ENCODE data around the gene FBL.
"Not testable (repeated sequence)": the region's sequence is repeated elsewhere in the genome, so short reads cannot be mapped to it uniquely, and the experiment has no call there.

FBL gene

GRCh38 chr19:39845933-39846677, at the start of gene FBL:
TSS of gene FBL (minus strand) at chr19:39846379. CDS start at chr19:39846300, 79 bp downstream.
- no peak for FAIRE-seq

GRCh38 chr19:39895096-39895495, 48.9 kb upstream of the FBL start:
- FAIRE-seq; DNase-seq (ENCODE audit: low spot score): not testable (repeated sequence)

More at GRCh38 chr19:39845933-39846677, at the start of gene FBL:
- peak; percentile 68 for DNase-seq (ENCODE audit: low spot score)

DNA sequence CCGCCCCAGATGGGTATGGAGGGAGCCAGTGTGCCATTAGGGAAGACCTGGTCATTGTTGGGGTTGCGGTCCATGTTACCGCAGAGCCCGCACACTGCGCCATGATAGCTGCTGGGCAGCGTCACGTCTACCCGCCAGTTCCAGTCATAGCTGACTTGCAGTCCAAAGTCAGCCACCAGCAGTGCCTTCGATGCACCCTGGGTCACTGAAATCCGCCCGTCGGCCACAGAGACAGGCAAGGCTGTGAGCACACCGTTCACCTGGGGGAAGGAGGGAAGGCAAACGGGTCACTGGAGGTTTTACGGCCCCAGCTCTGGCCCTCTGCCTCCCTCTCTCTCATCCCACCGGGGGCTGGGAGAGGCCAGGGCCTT, 48.0 kb upstream of the FBL start:
- FAIRE-seq; DNase-seq (ENCODE audit: low spot score): not testable (repeated sequence)

GRCh38 chr19:39893366-39894235, 47.4 kb upstream of the FBL start:
- DNase-seq (ENCODE audit: low spot score); FAIRE-seq: not testable (repeated sequence)

DNA sequence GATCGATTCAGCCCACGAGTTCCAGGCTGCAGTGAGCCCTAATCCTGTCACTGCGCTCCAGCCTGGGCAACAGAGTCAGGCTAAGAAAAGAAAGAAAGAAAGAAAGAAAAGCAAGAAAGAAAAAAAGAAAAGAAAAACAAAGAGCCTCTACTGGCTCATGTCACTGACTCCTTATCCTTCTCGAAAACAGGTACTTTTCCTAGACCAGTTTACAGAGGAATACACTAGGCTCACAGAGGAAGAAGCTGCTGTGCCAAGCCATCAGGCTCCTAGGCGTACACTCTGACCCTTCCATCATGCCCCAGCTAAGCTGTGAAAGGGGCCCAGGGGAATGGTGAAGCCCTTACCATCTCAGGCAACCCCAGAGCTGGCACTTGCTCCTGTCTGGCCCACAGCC, 46.3 kb upstream of the FBL start:
- DNase-seq (ENCODE audit: low spot score); FAIRE-seq: not testable (repeated sequence)

DNA sequence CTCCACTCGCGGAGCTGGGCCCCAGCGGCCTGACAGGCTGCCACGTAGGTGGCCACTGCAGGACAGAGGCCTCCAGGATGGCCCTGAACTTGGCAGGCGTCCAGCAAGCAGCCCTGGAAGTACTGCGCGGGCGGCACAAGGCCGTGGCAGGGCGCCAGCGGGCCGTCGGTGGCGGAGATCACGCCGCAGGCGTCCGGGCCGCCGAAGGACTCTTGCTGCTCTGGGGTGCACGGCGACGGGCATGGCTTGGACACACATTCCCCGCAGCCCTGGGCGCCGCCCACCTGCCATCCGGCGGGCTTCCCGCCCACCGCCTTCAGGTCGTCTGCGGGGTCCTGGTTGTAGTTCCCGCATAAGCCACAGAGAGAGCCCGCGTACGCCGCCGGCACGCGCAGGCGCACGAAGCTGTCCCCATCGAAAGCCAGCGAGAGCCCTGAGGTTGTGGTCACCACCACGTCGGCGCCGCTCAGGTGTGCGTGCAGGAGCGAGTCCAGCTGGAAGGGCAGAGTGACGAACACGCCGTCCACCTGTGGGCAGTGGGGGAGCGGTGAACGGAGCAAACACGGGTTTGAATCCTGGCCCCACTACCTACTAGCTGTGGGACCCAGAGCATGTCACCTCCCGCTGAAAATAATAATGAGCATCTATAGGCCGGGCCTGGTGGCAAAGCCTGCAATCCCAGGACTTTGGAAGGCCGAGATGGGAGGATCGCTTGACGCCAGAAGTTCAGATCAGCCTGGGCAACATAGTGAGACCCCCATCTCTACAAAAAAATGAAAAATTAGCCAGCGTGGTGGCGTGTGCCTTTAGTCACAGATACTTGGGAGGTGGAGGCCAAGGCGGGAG, 45.7 kb upstream of the FBL start:
- not testable (repeated sequence) for FAIRE-seq; DNase-seq (ENCODE audit: low spot score)

DNA sequence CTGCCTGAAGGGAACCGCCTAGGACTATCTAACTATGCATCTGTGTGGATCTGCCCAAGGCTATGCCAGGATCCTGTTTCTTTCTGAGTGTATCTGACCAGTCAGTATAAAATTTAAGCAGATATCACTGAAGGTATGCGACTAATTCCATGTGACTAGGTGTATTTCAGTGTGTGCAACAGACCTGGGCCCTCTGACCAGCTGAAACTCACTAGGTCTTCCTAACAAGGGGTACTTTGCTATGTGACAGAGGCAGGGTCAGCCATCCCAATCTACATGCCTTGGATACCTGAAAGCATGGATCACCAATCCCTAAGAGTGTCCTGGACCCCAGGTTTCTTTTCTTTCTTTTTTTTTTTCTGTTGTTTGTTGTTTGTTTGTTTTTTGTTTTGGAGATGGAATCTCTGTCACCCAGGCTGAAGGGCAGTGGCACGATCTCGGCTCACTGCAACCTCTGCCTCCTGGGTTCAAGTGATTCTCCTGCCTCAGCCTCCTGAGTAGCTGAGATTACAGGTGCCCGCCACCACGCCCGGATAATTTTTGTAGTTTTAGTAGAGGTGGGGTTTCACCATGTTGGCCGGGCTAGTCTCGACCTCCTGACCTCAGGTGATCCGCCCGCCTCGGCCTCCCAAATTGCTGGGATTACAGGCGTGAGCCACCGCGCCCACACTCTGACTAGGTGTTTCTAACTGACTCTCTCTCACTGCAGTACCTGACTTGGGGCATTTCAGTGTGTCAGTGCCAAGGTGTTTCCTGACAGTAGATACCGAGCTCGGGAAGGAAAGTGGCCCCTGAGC, 44.8 kb upstream of the FBL start:
- DNase-seq (ENCODE audit: low spot score): no peak
- no peak for FAIRE-seq

GRCh38 chr19:39889872-39890754, 43.9 kb upstream of the FBL start:
- not testable (repeated sequence) for DNase-seq (ENCODE audit: low spot score); FAIRE-seq

- not testable (repeated sequence) for DNase-seq (ENCODE audit: low spot score); FAIRE-seq
Observed at GRCh38 chr19:39887456-39887951, 41.3 kb upstream of the FBL start.

DNA sequence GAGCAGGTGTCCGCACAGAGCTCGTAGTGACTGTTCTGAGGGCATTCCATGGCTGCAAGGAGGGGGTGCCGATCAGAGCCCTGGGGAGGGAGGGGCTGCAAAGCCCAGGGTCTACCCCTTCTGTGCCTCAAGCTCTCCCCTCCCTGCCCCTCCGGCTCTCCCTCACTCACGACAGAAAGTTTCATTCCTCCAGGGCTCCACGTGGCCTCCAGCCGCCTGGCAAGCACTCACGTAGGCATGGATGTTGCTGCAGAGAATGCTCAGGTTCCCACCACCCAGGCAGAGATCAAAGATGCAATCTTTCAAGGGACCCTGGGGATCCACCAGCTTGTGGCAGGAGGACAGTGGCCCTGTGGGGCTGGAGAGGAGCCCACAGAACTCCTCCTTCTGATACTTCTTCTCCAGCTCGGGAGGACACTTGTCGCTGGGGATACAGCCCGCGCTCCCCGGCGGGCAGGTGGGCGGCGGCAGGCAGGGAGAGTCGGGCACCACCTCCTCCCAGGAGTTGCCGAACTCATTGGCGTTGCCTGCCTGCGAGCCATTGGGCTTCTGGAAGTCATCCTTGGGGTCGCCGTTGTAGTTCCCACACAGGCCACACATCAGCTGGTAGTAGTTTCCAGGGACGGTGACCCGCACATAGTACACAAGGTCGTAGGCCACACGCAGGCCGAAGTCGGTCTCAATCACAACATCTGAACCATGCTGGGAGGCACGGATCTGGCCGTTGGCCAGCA, 39.8 kb upstream of the FBL start:
- FAIRE-seq; DNase-seq (ENCODE audit: low spot score): not testable (repeated sequence)

DNA sequence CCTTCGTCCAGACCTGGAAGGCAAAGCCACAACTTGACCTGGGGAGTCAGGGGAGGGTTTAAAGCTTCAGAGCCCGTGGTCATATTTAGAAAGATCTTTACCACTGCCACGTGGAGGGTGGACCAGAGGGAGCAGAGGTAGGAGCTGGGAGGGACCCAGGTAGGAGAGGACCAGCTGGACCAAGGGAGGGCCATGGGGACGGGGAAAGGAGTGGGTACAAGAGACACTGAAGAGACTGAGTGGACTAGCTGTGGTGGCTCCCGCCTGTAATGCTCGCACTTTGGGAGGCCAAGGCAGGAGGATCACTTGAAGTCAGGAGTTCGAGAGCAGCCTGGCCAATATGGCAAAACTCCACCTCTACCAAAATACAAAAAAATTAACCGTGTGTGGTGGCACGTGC, 38.5 kb upstream of the FBL start:
- FAIRE-seq; DNase-seq (ENCODE audit: low spot score): not testable (repeated sequence)

DNA sequence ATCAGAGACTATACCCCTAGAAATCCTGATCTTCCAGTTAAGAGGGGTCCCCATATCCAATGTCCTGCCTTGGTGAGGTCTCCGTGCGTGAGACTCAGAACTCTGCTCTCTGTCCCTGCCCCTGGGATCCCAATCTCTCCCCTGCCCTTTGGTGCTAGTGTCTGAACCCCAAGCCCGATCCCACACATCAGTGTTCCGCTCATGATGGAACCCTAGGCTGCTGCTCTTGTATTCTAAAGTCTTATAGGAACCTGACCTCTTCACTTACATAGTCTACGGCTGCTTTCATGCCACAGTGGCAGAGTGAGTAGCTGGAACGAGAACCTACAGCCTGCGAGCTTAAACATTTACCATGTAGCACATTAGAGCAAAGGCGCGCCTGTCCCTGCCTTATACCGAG, 36.5 kb upstream of the FBL start:
- DNase-seq (ENCODE audit: low spot score); FAIRE-seq: not testable (repeated sequence)

- not testable (repeated sequence) for FAIRE-seq
- DNase-seq (ENCODE audit: low spot score): peak; percentile 19
Observed at GRCh38 chr19:39881495-39882110, 35.4 kb upstream of the FBL start.

DNA sequence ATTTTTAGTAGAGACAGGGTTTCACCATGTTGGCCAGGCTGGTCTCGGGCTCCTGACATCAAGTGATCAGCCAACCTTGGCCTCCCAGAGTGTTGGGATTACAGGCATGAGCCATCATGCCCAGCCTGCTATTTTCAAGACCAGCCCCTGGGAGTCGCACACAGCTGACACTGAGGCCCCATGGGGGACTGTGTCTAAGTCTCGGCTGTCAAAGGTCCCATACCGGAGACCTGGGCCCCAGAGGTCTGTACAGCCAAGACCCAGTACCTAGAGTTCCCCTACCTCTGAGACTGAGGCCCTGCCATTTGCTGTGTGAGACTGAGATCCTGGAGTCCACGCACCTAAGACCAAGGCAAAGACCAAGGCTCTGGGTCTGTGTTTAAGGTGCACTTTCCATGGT, 34.1 kb upstream of the FBL start:
- FAIRE-seq; DNase-seq (ENCODE audit: low spot score): not testable (repeated sequence)

DNA sequence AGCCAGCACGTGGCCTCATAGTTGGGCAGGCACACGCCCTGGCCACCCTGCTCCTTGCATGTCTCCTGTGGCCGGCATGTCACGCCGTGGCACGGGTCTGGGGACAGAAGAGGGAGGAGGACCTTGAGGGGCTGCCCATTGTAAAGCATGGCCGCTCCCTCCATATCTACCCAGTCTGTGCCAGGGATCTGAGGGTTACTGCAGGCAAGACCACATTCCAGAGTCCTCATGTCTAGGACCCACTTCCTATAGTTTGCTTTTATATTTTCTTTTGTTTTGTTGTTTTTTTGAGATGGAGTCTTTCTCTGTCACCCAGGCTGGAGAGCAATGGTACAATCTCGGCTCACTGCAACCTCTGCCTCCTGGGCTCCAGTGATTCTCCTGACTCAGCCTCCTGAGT, 33.6 kb upstream of the FBL start:
- FAIRE-seq; DNase-seq (ENCODE audit: low spot score): not testable (repeated sequence)

DNA sequence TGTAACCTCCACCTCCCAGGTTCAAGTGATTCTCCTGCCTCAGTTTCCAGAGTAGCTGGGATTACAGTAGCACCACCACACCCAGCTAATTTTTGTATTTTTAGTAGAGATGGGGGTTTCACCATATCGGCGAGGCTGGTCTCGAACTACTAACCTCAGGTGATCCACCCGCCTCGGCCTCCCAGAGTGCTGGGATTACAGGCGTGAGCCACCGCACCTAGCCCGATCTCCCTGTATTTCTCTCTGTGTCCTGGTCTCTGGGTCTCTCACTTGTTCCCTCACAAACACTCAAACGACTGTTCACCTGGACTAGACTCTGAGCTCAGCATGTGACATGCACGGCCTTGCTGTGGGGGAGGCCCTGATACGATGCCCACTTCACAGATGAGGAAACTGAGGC, 32.7 kb upstream of the FBL start:
- not testable (repeated sequence) for FAIRE-seq; DNase-seq (ENCODE audit: low spot score)

DNA sequence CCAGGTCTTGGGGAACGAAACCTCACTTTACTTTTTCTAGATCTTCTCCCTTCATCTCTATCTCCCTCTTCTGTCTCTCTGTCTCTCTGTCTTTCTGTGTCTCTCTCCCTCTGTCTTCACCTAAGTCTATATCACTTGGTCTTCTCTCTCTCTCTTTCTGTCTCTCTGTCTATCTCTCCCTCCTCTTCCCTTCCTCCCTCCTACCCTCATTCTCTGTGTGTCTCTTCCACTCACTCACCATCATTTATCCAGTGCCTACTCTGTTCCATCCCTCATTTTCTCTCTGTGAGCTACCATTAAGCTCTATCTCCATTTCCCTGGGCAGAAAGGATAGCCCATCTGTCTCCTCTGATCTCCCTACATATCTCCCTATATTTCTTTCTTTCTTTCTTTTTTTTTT, 32.2 kb upstream of the FBL start:
- FAIRE-seq (no peak), DNase-seq (ENCODE audit: low spot score) (no peak)

DNA sequence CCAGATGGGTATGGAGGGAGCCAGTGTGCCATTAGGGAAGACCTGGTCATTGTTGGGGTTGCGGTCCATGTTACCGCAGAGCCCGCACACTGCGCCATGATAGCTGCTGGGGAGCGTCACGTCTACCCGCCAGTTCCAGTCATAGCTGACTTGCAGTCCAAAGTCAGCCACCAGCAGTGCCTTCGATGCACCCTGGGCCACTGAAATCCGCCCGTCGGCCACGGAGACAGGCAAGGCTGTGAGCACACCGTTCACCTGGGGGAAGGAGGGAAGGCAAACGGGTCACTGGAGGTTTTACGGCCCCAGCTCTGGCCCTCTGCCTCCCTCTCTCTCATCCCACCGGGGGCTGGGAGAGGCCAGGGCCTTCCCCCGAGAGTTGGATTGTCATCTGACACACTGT, 31.8 kb upstream of the FBL start:
- not testable (repeated sequence) for FAIRE-seq; DNase-seq (ENCODE audit: low spot score)

All from RCC 7860 (cell line).